B cell (primary cell): ENCODE measurements around the gene MUC6.

Experiments used
- EZH2 ChIP-seq: IDR thresholded peaks from 2 replicates; pipeline ENCODE4 v1.6.1; 2012; ENCODE audit warnings: borderline replicate concordance, low read depth, mild to moderate bottlenecking, moderate library complexity, low read length; ENCODE audit not compliant: insufficient read depth, poor library complexity, severe bottlenecking
- TF ChIP-seq, protein P1 (sequence below): fragments of 200-600 bp; IDR thresholded peaks from one replicate; pipeline ENCODE4 v1.8.0; 2022; ENCODE audit warnings: antibody characterized with exemption, mild to moderate bottlenecking

- TF ChIP-seq, protein P1, sequence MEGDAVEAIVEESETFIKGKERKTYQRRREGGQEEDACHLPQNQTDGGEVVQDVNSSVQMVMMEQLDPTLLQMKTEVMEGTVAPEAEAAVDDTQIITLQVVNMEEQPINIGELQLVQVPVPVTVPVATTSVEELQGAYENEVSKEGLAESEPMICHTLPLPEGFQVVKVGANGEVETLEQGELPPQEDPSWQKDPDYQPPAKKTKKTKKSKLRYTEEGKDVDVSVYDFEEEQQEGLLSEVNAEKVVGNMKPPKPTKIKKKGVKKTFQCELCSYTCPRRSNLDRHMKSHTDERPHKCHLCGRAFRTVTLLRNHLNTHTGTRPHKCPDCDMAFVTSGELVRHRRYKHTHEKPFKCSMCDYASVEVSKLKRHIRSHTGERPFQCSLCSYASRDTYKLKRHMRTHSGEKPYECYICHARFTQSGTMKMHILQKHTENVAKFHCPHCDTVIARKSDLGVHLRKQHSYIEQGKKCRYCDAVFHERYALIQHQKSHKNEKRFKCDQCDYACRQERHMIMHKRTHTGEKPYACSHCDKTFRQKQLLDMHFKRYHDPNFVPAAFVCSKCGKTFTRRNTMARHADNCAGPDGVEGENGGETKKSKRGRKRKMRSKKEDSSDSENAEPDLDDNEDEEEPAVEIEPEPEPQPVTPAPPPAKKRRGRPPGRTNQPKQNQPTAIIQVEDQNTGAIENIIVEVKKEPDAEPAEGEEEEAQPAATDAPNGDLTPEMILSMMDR, result no peak
- no peak for TF ChIP-seq EZH2
Measured at GRCh38 chr11:977830-978720, 58.4 kb downstream of the MUC6 start.
